ENCODE results near the gene ZNF354C. TPM values are rescaled to one million over a fixed set of nuclear protein-coding genes. Genes with fewer than 3 reads are reported as not detected.

ZNF354C gene
- total and polyA plus RNA-seq, 2 of the 8 experiments (the other 6 are each of a cell fraction or from before 2014, with no cell fraction given), result 0.85 to 2.3 TPM

GRCh38 chr5:179055436-179055835, 4.7 kb upstream of the ZNF354C start:
- CTCF ChIA-PET (ENCODE audit: partially characterized antibody), result no interaction called here
- no peaks in the 10 kb centered on the region for H3K4me1 ChIP-seq (replicated peaks in 1 of 4; ENCODE audit: control insufficient read depth in 3 of 4, insufficient read depth in 4 of 4, low read length in 3 of 4)
- H2BK120ac ChIP-seq (replicated peaks; ENCODE audit: low read depth, low read length), result no peak overlapping the region
- no peak for FAIRE-seq
- no peak overlapping the region for H2BK5ac ChIP-seq (ENCODE audit: low read depth, low read length)
- no peak overlapping the region for H2AK5ac ChIP-seq (ENCODE audit: low read depth, low read length)
- H3K79me1 ChIP-seq (ENCODE audit: low read depth, low read length), result no peaks in the 10 kb centered on the region
- WGBS, 2 experiments (ENCODE audit: extremely low coverage in 1 of 2, insufficient coverage in 1 of 2, insufficient read length in 1 of 2, insufficient replicate concordance in 2 of 2, low coverage in 1 of 2, low lambda C conversion rate in 2 of 2, missing lambda C conversion rate in 1 of 2), result 85% methylated on average over 3 of the region's 3 CpGs; no CpG with 5 or more reads in 1 of the 2 experiments
- POLR2A ChIA-PET (ENCODE audit: partially characterized antibody), result no interaction called here
- H2BK20ac ChIP-seq (ENCODE audit: low read length), result no peak overlapping the region
- no peak overlapping the region for H3K23ac ChIP-seq (ENCODE audit: insufficient read length)
- H4K5ac ChIP-seq (ENCODE audit: insufficient read length, low read depth, low read length), result no peak overlapping the region
- no peak overlapping the region for H2AFZ ChIP-seq (ENCODE audit: low read length)
- H4K8ac ChIP-seq (ENCODE audit: extremely low read depth, insufficient read depth, low read length), result no peak overlapping the region
- no peak overlapping the region for H3K56ac ChIP-seq (replicated peaks; ENCODE audit: insufficient read length, low read depth, low read length)
- H3K9me3 ChIP-seq (ENCODE audit: insufficient read depth in 2 of 2, low read depth in 1 of 2, low read length in 1 of 2), result peaks cover 35 to 58% of the 10 kb centered on the region in 2 experiments
- H3K27me3 ChIP-seq (replicated peaks in 1 of 4; ENCODE audit: control insufficient read depth in 3 of 4, extremely low read depth in 1 of 4, insufficient read depth in 3 of 4, low read length in 3 of 4), result no peaks in the 10 kb centered on the region
- TF ChIP-seq SAP30 (IDR thresholded peaks at IDR 0.05; ENCODE audit: insufficient read depth, insufficient replicate concordance, low read length) (no peak), JUND (IDR thresholded peaks at IDR 0.05; ENCODE audit: low read length) (no peak)
- DNase-seq (ENCODE audit: low read depth in 1 of 2, low spot score in 2 of 2), result no peak
- H2BK15ac ChIP-seq (ENCODE audit: low read length), result no peak overlapping the region
- H3K14ac ChIP-seq (ENCODE audit: insufficient read length), result no peak overlapping the region
- H3K27ac ChIP-seq (ENCODE audit: low read depth, low read length), result no peak overlapping the region
- H3K79me2 ChIP-seq (ENCODE audit: control insufficient read depth in 1 of 2, insufficient read depth in 2 of 2, low read length in 2 of 2), result no peaks in the 10 kb centered on the region
- peaks cover under 1% of the 10 kb centered on the region; the same call in 1 of the 2 replicates for H3K23me2 ChIP-seq (ENCODE audit: low read depth, low read length)
- H4K20me1 ChIP-seq (replicated peaks in 1 of 2; ENCODE audit: control insufficient read depth in 1 of 2, insufficient read depth in 2 of 2, low read length in 2 of 2), result no peaks in the 10 kb centered on the region
- H2BK12ac ChIP-seq (ENCODE audit: low read depth, low read length), result no peak overlapping the region
- H3K18ac ChIP-seq (ENCODE audit: extremely low read depth, low read length), result no peak overlapping the region
- H3K36me3 ChIP-seq (ENCODE audit: control insufficient read depth in 2 of 4, insufficient read depth in 4 of 4, low read length in 3 of 4), result no peaks in the 10 kb centered on the region
- no peak overlapping the region for H3K4me2 ChIP-seq (ENCODE audit: insufficient read depth in 1 of 2, low read depth in 2 of 2, low read length in 2 of 2)
- H3K9ac ChIP-seq (replicated peaks in 1 of 4; ENCODE audit: extremely low read depth in 1 of 4, low read depth in 3 of 4, low read length in 3 of 4), result no peak overlapping the region
- H3K4ac ChIP-seq (replicated peaks; ENCODE audit: insufficient read length, low read depth, low read length), result no peak overlapping the region
- no peak overlapping the region for H4K91ac ChIP-seq (replicated peaks; ENCODE audit: insufficient read length, low read length)
- no peak overlapping the region for H3K4me3 ChIP-seq (ENCODE audit: extremely low read depth in 1 of 4, insufficient read depth in 2 of 4, low read depth in 3 of 4, low read length in 4 of 4)
